ENCODE data around the gene PFDN1.

The PFDN1 gene

GRCh38 chr5:140224658-140225057, 78.2 kb downstream of the PFDN1 start:
- Histone ChIP-seq H4K5ac (ENCODE audit: low read length) (no peak overlapping the region), H2BK120ac (ENCODE audit: low read depth, low read length) (no peak overlapping the region), H3K4me1 (ENCODE audit: control insufficient read depth, low read depth, low read length) (peaks cover 5% of the 10 kb centered on the region), H3K56ac (ENCODE audit: low read length) (no peak overlapping the region), H3K79me1 (ENCODE audit: low read length) (no peaks in the 10 kb centered on the region), H4K8ac (ENCODE audit: low read depth, low read length) (no peak overlapping the region), H3K23ac (ENCODE audit: low read length) (no peak overlapping the region), H3K9ac (ENCODE audit: low read length) (no peak overlapping the region), H3K4ac (ENCODE audit: low read depth, low read length) (no peak overlapping the region), H2BK5ac (ENCODE audit: low read length) (no peak overlapping the region), H3K18ac (ENCODE audit: low read length) (no peak overlapping the region), H3K4me3 (ENCODE audit: low read length) (no peak overlapping the region), H3K27ac (ENCODE audit: low read depth, low read length) (no peak overlapping the region), H3K4me2 (ENCODE audit: low read length) (no peak overlapping the region), H3K27me3 (ENCODE audit: insufficient read depth, low read length, poor library complexity) (no peaks in the 10 kb centered on the region), H3K79me2 (ENCODE audit: control insufficient read depth, insufficient read depth, low read length) (no peaks in the 10 kb centered on the region), H2BK15ac (replicated peaks; ENCODE audit: low read depth) (no peak overlapping the region), H2AK5ac (ENCODE audit: low read length) (no peak overlapping the region), H3K36me3 (ENCODE audit: control insufficient read depth, insufficient read depth, low read length) (no peaks in the 10 kb centered on the region)
- DNase-seq: no peak
- WGBS (ENCODE audit: extremely low coverage, insufficient coverage, low lambda C conversion rate): no CpG with 5 or more reads among the region's 3 CpGs

GRCh38 chr5:140223567-140223966, 79.3 kb downstream of the PFDN1 start:
- no peak overlapping the region for H3K18ac ChIP-seq (ENCODE audit: low read length)
- DNase-seq: no peak
- H3K4me3 ChIP-seq (ENCODE audit: low read length): no peak overlapping the region
- H3K4ac ChIP-seq (ENCODE audit: low read depth, low read length): no peak overlapping the region
- H3K36me3 ChIP-seq (ENCODE audit: control insufficient read depth, insufficient read depth, low read length): no peaks in the 10 kb centered on the region
- no peak overlapping the region for H2AK5ac ChIP-seq (ENCODE audit: low read length)
- no peak overlapping the region for H2BK5ac ChIP-seq (ENCODE audit: low read length)
- H2BK15ac ChIP-seq (replicated peaks; ENCODE audit: low read depth): no peak overlapping the region
- H2BK120ac ChIP-seq (ENCODE audit: low read depth, low read length): no peak overlapping the region
- no peak overlapping the region for H3K4me2 ChIP-seq (ENCODE audit: low read length)
- WGBS (ENCODE audit: extremely low coverage, insufficient coverage, low lambda C conversion rate): no CpG with 5 or more reads among the region's 3 CpGs
- H3K79me2 ChIP-seq (ENCODE audit: control insufficient read depth, insufficient read depth, low read length): no peaks in the 10 kb centered on the region
- H3K4me1 ChIP-seq (ENCODE audit: control insufficient read depth, low read depth, low read length): peaks cover 5% of the 10 kb centered on the region
- H3K79me1 ChIP-seq (ENCODE audit: low read length): no peaks in the 10 kb centered on the region
- H3K9ac ChIP-seq (ENCODE audit: low read length): no peak overlapping the region
- H3K23ac ChIP-seq (ENCODE audit: low read length): no peak overlapping the region
- no peak overlapping the region for H3K56ac ChIP-seq (ENCODE audit: low read length)
- H3K27ac ChIP-seq (ENCODE audit: low read depth, low read length): no peak overlapping the region
- H3K27me3 ChIP-seq (ENCODE audit: insufficient read depth, low read length, poor library complexity): no peaks in the 10 kb centered on the region
- H4K5ac ChIP-seq (ENCODE audit: low read length): no peak overlapping the region
- no peak overlapping the region for H4K8ac ChIP-seq (ENCODE audit: low read depth, low read length)

- H2BK5ac ChIP-seq (ENCODE audit: low read length): no peak overlapping the region
- no peak overlapping the region for H3K23ac ChIP-seq (ENCODE audit: low read length)
- no peak overlapping the region for H4K5ac ChIP-seq (ENCODE audit: low read length)
- H3K27ac ChIP-seq (ENCODE audit: low read depth, low read length): no peak overlapping the region
- H3K4me1 ChIP-seq (ENCODE audit: control insufficient read depth, low read depth, low read length): peaks cover 5% of the 10 kb centered on the region
- H3K79me2 ChIP-seq (ENCODE audit: control insufficient read depth, insufficient read depth, low read length): no peaks in the 10 kb centered on the region
- H2BK120ac ChIP-seq (ENCODE audit: low read depth, low read length): no peak overlapping the region
- H3K56ac ChIP-seq (ENCODE audit: low read length): no peak overlapping the region
- no peak for DNase-seq
- H3K4ac ChIP-seq (ENCODE audit: low read depth, low read length): no peak overlapping the region
- no peak overlapping the region for H3K9ac ChIP-seq (ENCODE audit: low read length)
- no peaks in the 10 kb centered on the region for H3K79me1 ChIP-seq (ENCODE audit: low read length)
- no peaks in the 10 kb centered on the region for H3K27me3 ChIP-seq (ENCODE audit: insufficient read depth, low read length, poor library complexity)
- no CpG with 5 or more reads among the region's 1 CpG for WGBS (ENCODE audit: extremely low coverage, insufficient coverage, low lambda C conversion rate)
- no peak overlapping the region for H3K4me2 ChIP-seq (ENCODE audit: low read length)
- no peak overlapping the region for H3K4me3 ChIP-seq (ENCODE audit: low read length)
- no peaks in the 10 kb centered on the region for H3K36me3 ChIP-seq (ENCODE audit: control insufficient read depth, insufficient read depth, low read length)
- H3K18ac ChIP-seq (ENCODE audit: low read length): no peak overlapping the region
- no peak overlapping the region for H2AK5ac ChIP-seq (ENCODE audit: low read length)
- H2BK15ac ChIP-seq (replicated peaks; ENCODE audit: low read depth): no peak overlapping the region
- no peak overlapping the region for H4K8ac ChIP-seq (ENCODE audit: low read depth, low read length)
Measured at GRCh38 chr5:140222416-140222815, 80.5 kb downstream of the PFDN1 start.

GRCh38 chr5:140221697-140222223, 81.1 kb downstream of the PFDN1 start:
- H2BK120ac ChIP-seq (ENCODE audit: low read depth, low read length): no peak overlapping the region
- no peaks in the 10 kb centered on the region for H3K36me3 ChIP-seq (ENCODE audit: control insufficient read depth, insufficient read depth, low read length)
- no peaks in the 10 kb centered on the region for H3K79me2 ChIP-seq (ENCODE audit: control insufficient read depth, insufficient read depth, low read length)
- H2BK5ac ChIP-seq (ENCODE audit: low read length): no peak overlapping the region
- no peak for DNase-seq
- no peaks in the 10 kb centered on the region for H3K79me1 ChIP-seq (ENCODE audit: low read length)
- peaks cover 5% of the 10 kb centered on the region for H3K4me1 ChIP-seq (ENCODE audit: control insufficient read depth, low read depth, low read length)
- H4K8ac ChIP-seq (ENCODE audit: low read depth, low read length): no peak overlapping the region
- no peak overlapping the region for H2BK15ac ChIP-seq (replicated peaks; ENCODE audit: low read depth)
- no peak overlapping the region for H3K23ac ChIP-seq (ENCODE audit: low read length)
- H3K27ac ChIP-seq (ENCODE audit: low read depth, low read length): no peak overlapping the region
- WGBS (ENCODE audit: extremely low coverage, insufficient coverage, low lambda C conversion rate): no CpG with 5 or more reads among the region's 5 CpGs
- no peak overlapping the region for H3K18ac ChIP-seq (ENCODE audit: low read length)
- no peak overlapping the region for H3K4me2 ChIP-seq (ENCODE audit: low read length)
- H3K56ac ChIP-seq (ENCODE audit: low read length): no peak overlapping the region
- no peak overlapping the region for H2AK5ac ChIP-seq (ENCODE audit: low read length)
- H3K27me3 ChIP-seq (ENCODE audit: insufficient read depth, low read length, poor library complexity): no peaks in the 10 kb centered on the region
- no peak overlapping the region for H3K4ac ChIP-seq (ENCODE audit: low read depth, low read length)
- no peak overlapping the region for H3K9ac ChIP-seq (ENCODE audit: low read length)
- no peak overlapping the region for H3K4me3 ChIP-seq (ENCODE audit: low read length)
- H4K5ac ChIP-seq (ENCODE audit: low read length): no peak overlapping the region

- Histone ChIP-seq H3K79me1 (ENCODE audit: low read length) (no peaks in the 10 kb centered on the region), H4K8ac (ENCODE audit: low read depth, low read length) (no peak overlapping the region), H2AK5ac (ENCODE audit: low read length) (no peak overlapping the region), H3K18ac (ENCODE audit: low read length) (no peak overlapping the region), H3K4me1 (ENCODE audit: control insufficient read depth, low read depth, low read length) (peaks cover 9% of the 10 kb centered on the region), H3K9ac (ENCODE audit: low read length) (no peak overlapping the region), H3K4me3 (ENCODE audit: low read length) (no peak overlapping the region), H3K79me2 (ENCODE audit: control insufficient read depth, insufficient read depth, low read length) (no peaks in the 10 kb centered on the region), H2BK15ac (replicated peaks; ENCODE audit: low read depth) (no peak overlapping the region), H3K23ac (ENCODE audit: low read length) (no peak overlapping the region), H3K27ac (ENCODE audit: low read depth, low read length) (no peak overlapping the region), H2BK5ac (ENCODE audit: low read length) (no peak overlapping the region), H3K4ac (ENCODE audit: low read depth, low read length) (no peak overlapping the region), H4K5ac (ENCODE audit: low read length) (no peak overlapping the region), H2BK120ac (ENCODE audit: low read depth, low read length) (no peak overlapping the region), H3K36me3 (ENCODE audit: control insufficient read depth, insufficient read depth, low read length) (no peaks in the 10 kb centered on the region), H3K4me2 (ENCODE audit: low read length) (no peak overlapping the region), H3K27me3 (ENCODE audit: insufficient read depth, low read length, poor library complexity) (no peaks in the 10 kb centered on the region), H3K56ac (ENCODE audit: low read length) (no peak overlapping the region)
- DNase-seq: no peak
- no CpG with 5 or more reads among the region's 1 CpG for WGBS (ENCODE audit: extremely low coverage, insufficient coverage, low lambda C conversion rate)
Measured at GRCh38 chr5:140220698-140221064, 82.2 kb downstream of the PFDN1 start.

- H3K4me3 ChIP-seq (ENCODE audit: low read length): no peak overlapping the region
- H4K5ac ChIP-seq (ENCODE audit: low read length): no peak overlapping the region
- H3K4me1 ChIP-seq (ENCODE audit: control insufficient read depth, low read depth, low read length): peaks cover 9% of the 10 kb centered on the region
- H3K36me3 ChIP-seq (ENCODE audit: control insufficient read depth, insufficient read depth, low read length): no peaks in the 10 kb centered on the region
- H3K4me2 ChIP-seq (ENCODE audit: low read length): no peak overlapping the region
- no peak overlapping the region for H3K9ac ChIP-seq (ENCODE audit: low read length)
- no peak overlapping the region for H2AK5ac ChIP-seq (ENCODE audit: low read length)
- H3K27ac ChIP-seq (ENCODE audit: low read depth, low read length): no peak overlapping the region
- peak; percentile 50 for DNase-seq
- no peak overlapping the region for H3K18ac ChIP-seq (ENCODE audit: low read length)
- no peak overlapping the region for H2BK15ac ChIP-seq (replicated peaks; ENCODE audit: low read depth)
- no peaks in the 10 kb centered on the region for H3K27me3 ChIP-seq (ENCODE audit: insufficient read depth, low read length, poor library complexity)
- H3K4ac ChIP-seq (ENCODE audit: low read depth, low read length): no peak overlapping the region
- H4K8ac ChIP-seq (ENCODE audit: low read depth, low read length): no peak overlapping the region
- H3K79me1 ChIP-seq (ENCODE audit: low read length): no peaks in the 10 kb centered on the region
- no peaks in the 10 kb centered on the region for H3K79me2 ChIP-seq (ENCODE audit: control insufficient read depth, insufficient read depth, low read length)
- no peak overlapping the region for H3K56ac ChIP-seq (ENCODE audit: low read length)
- H3K23ac ChIP-seq (ENCODE audit: low read length): no peak overlapping the region
- no peak overlapping the region for H2BK120ac ChIP-seq (ENCODE audit: low read depth, low read length)
- no CpG with 5 or more reads among the region's 3 CpGs for WGBS (ENCODE audit: extremely low coverage, insufficient coverage, low lambda C conversion rate)
- no peak overlapping the region for H2BK5ac ChIP-seq (ENCODE audit: low read length)
Measured at GRCh38 chr5:140220032-140220697, 82.7 kb downstream of the PFDN1 start.

All from mesendoderm (in vitro differentiated cells).